ENCODE data around the gene PRKCA.

The PRKCA gene

DNA sequence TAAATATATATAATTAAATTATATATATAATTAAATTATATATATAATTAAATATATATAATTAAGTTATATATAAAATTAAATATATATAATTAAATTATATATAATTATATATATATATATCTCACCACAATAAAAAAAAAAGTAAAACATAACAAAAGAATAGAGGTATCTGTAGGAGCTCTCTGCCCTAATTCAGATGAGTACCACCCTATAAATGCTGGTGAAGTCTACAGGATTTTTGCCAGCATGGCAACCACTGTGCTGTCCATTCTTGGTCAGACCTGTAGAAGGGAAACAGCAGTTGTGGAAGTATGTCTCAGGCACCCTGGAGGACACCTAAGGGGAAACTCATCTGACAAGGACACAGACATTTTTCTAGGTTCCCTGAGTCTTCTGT, 259.7 kb downstream of the PRKCA start:
- DNase-seq (ENCODE audit: low spot score in 2 of 2) (no peak), ATAC-seq (no peak)
- H3K36me3 Mint-ChIP-seq = peaks cover 4% of the 10 kb centered on the region
- H3K9me3 Mint-ChIP-seq = no peaks in the 10 kb centered on the region
- no peak overlapping the region for H3K27ac Mint-ChIP-seq
- H3K4me1 Mint-ChIP-seq = peaks cover 16% of the 10 kb centered on the region
- H3K4me3 Mint-ChIP-seq = no peak overlapping the region

DNA sequence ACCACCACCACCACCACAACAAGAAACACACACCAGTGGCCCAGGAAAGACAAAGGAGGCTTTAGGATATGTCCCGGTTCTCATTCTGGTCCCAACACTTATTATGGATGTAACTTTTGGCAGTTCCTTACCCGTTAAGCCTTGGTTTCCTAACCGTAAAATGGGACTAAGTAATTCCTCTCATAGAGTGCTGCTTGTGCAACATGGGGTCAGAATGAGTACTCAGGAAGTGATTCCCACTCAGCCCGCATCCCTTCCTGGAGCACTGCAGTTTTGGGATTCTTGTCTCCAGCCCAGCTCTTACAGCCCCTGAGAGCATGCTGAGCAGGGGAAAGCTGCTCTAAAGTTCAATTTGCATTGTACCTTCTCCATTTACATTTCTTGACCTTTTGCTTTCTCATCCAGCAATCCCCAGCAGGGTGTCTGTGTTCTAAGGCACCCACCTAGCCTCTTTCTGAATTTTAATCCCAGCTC, 262.6 kb downstream of the PRKCA start:
- ATAC-seq (no peak), DNase-seq (ENCODE audit: low spot score in 2 of 2) (no peak)
- H3K36me3 Mint-ChIP-seq = peaks cover 9% of the 10 kb centered on the region
- H3K4me1 Mint-ChIP-seq = peaks cover 15% of the 10 kb centered on the region
- no peak overlapping the region for H3K4me3 Mint-ChIP-seq
- H3K9me3 Mint-ChIP-seq = no peaks in the 10 kb centered on the region
- H3K27ac Mint-ChIP-seq = peak overlapping the region; percentile 36

DNA sequence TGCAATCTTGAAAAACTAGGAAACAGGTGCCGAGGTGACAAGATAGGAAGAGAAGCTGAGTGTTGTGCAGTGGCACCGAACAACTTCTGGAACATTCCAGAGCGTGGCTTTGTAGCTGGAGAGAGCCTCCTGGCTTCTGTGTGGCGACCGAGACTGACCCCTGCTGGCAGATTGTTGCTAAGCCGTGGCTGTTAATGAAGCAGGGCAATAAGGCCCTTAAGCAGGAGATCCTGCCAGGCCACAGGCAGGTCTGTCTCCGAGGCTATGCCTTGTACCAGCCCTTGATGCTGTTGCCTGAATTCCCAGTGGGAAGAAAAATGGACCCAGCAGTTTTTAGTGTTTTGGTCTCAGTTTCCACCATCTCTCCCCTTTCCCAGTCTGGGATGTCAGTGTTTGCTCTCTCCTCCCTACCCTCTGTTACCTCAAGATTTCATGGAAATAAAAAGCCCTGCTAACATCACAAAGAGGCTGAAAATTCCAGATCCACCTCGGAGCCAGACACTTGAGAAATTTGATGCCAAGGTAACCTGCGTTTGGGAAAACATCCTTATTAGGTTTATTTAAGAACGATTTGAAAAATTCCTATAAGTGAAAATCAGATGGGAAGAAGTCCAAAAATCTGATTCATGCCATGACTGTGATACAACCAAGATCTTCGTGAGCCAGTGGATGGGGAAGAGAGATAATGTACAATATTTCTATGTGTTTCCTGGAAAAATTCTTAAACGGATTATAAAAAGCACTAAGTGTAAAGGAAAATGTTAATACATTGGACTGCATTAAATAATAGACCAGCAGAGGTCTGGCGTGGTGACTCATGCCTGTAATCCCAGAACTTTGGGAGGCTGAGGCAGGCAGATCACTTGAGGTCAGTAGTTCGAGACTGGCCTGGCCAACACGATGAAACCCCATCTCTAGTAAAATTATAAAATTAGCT, 265.1 kb downstream of the PRKCA start:
- Mint-ChIP-seq H3K36me3 (peaks cover 9% of the 10 kb centered on the region), H3K4me3 (no peak overlapping the region), H3K27ac (no peak overlapping the region), H3K9me3 (no peaks in the 10 kb centered on the region), H3K4me1 (peaks cover 15% of the 10 kb centered on the region)
- peak; percentile 86 for ATAC-seq
- peak; percentile 73 to 87 for DNase-seq (ENCODE audit: low spot score in 2 of 2)

DNA sequence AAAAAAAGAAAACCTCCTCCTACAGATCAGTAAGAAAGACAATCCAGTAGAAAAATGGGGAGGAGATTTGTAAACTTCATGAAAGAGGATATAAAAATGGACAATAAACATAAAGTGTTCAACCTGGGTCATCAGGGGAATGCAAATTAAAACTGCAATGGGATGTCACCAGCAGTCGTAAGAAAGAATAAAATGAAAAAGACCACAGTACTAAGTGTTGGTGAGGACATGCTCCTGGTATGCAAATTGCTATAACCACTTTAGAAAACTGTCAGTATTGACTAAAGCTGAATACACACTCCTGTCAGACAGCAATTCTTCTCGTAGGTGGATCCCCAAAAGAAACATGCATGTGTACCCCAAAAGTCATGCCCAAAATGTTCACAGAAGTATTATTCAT, 267.2 kb downstream of the PRKCA start:
- no peak overlapping the region for H3K27ac Mint-ChIP-seq
- H3K4me1 Mint-ChIP-seq = peaks cover 9% of the 10 kb centered on the region
- DNase-seq (ENCODE audit: low spot score in 2 of 2) (no peak), ATAC-seq (no peak)
- H3K9me3 Mint-ChIP-seq = no peaks in the 10 kb centered on the region
- H3K36me3 Mint-ChIP-seq = peaks cover 9% of the 10 kb centered on the region
- H3K4me3 Mint-ChIP-seq = no peak overlapping the region

DNA sequence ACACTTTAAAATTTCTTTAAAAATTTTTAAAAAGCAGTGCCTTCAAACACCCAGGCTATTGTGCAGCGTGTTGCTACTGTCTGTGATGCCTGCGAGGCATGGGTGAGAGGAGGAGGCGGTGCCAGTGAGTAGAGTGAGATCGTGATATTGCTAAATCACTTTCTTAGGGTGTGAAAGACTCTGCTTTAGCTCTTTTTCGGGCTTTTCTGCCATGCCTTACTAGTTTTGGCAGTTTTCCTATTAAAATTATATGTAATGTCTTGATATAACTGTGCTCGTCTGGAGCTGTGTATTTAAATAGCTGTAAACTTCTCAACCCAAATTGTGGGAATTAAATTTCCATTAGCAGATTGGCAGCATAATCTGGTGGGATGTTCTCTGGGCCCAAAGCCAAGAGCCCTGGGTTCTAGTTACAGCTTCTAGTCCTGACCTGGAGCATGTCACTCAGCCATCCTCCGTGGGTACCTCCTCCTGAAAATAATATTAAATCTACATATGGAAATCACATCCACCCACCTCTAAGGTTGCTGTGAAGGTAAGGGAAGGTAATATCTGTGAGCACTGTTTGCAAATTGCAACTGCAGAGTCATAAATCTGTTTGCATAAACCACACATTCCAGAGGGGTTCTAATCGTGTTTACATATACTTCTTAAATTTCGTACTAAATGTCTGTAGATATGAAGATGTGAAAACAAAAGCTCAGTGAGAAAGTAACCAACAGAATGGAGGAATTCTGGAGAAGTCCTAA, 268.2 kb downstream of the PRKCA start:
- DNase-seq (ENCODE audit: low spot score in 2 of 2) (no peak), ATAC-seq (no peak)
- peaks cover 9% of the 10 kb centered on the region for H3K36me3 Mint-ChIP-seq
- no peak overlapping the region for H3K27ac Mint-ChIP-seq
- H3K9me3 Mint-ChIP-seq = no peaks in the 10 kb centered on the region
- peaks cover 9% of the 10 kb centered on the region for H3K4me1 Mint-ChIP-seq
- H3K4me3 Mint-ChIP-seq = no peak overlapping the region

DNA sequence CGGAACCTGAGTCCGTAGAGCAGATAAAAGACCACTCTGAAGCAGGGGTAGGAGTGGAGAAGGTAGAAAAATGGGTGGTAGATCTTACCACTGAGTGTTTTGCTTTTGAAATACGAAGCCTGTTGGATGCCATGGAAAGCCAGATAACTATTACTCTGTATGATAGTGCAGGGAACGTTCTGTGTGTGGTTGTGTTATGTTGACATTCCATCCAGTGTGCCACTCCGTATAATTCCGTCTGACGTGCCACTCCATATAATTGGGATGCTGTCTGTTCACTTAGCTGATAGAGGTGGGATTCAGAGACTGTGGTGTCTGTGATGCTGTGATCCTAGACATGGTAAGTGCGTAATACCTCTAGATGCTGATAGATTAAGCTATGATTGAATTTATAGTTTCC, 269.3 kb downstream of the PRKCA start:
- ATAC-seq (no peak), DNase-seq (ENCODE audit: low spot score in 2 of 2) (no peak)
- no peak overlapping the region for H3K4me3 Mint-ChIP-seq
- H3K36me3 Mint-ChIP-seq = peaks cover 9% of the 10 kb centered on the region
- H3K27ac Mint-ChIP-seq = no peak overlapping the region
- peaks cover 9% of the 10 kb centered on the region for H3K4me1 Mint-ChIP-seq
- H3K9me3 Mint-ChIP-seq = no peaks in the 10 kb centered on the region

DNA sequence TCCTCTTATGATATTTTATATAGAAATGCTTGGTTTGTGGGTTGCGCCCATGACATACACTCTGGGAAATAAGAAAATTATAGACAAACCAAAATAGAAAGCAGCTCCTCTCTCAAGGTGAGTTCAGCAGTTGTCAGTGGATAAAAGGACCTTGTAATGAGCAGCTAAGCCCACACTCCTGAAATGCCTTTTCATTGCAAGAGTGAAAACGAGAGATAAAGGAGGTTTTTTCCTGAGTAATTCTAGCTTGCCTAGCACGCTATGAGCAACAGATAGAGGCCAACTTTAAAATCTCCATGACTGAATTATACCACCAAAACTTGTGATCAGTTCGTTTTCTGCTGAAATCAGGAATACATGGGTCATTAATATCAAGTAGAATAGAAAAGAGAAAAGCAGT, 270.7 kb downstream of the PRKCA start:
- ATAC-seq (peak; percentile 39), DNase-seq (ENCODE audit: low spot score in 2 of 2) (no peak)
- H3K36me3 Mint-ChIP-seq = no peaks in the 10 kb centered on the region
- H3K9me3 Mint-ChIP-seq = no peaks in the 10 kb centered on the region
- no peak overlapping the region for H3K27ac Mint-ChIP-seq
- no peak overlapping the region for H3K4me3 Mint-ChIP-seq
- H3K4me1 Mint-ChIP-seq = peaks cover 3% of the 10 kb centered on the region

DNA sequence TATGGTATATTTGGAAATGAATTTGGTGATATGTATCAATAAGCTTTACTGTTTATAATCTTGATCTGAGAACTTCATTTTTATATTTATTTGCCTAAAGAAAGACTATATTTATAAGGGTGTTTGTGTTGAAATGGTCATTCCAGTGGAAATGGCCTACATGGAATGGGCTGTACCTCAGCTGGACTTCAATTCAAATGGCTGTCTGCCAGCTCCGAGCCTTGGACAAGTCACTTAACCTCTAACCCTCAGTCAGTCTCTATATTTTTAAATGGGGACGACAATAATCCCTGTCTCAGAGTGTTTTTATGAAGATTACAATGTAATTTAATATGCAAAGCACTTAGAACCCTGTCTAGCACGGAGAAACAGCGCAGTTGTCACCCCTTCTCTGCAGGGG, 271.7 kb downstream of the PRKCA start:
- Mint-ChIP-seq H3K27ac (no peak overlapping the region), H3K4me1 (peaks cover 14% of the 10 kb centered on the region), H3K36me3 (no peaks in the 10 kb centered on the region), H3K9me3 (no peaks in the 10 kb centered on the region), H3K4me3 (no peak overlapping the region)
- ATAC-seq (no peak), DNase-seq (ENCODE audit: low spot score in 2 of 2) (no peak)

DNA sequence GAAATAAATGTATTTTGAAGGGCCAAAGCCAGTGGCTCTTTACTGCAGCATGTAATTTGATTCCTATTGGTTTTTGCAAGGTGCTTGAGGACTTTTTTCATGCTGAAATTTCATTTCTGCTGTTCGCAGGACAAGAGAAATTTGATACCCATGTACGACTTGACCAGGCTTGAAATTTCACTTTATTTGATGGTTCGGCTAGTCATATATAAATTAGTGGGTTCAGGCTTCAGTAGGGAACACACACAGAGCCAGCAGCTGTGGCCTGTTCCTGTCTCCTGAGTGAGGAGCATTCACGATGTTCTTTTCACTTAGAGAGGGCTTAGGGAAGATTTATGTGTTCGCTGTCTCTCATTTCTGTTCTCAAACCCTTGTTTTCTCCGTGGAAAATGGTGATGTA, 274.1 kb downstream of the PRKCA start:
- Mint-ChIP-seq H3K4me3 (no peak overlapping the region), H3K36me3 (no peaks in the 10 kb centered on the region), H3K27ac (no peak overlapping the region), H3K4me1 (peaks cover 21% of the 10 kb centered on the region), H3K9me3 (no peaks in the 10 kb centered on the region)
- no peak for DNase-seq (ENCODE audit: low spot score in 2 of 2)
- ATAC-seq = no peak

DNA sequence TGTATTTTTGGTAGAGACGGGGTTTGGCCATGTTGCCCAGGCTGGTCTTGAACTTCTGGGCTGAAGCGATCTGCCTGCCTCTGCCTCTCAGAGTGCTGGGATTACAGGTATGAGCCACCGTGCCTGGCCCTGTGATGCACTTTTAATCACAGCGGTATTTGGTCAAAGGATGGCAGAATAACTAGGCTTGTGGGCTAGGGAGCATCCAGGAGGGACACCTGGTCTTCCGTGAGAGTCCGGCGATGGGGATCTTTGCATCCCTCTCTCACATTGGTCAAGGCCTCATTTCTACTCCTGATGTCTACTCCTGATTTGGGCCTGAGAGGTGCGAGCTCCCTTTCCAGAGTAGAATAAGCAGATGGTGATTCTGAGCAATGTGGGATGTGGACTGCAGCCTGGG, 274.6 kb downstream of the PRKCA start:
- ATAC-seq = no peak
- Mint-ChIP-seq H3K27ac (no peak overlapping the region), H3K9me3 (no peaks in the 10 kb centered on the region)

DNA sequence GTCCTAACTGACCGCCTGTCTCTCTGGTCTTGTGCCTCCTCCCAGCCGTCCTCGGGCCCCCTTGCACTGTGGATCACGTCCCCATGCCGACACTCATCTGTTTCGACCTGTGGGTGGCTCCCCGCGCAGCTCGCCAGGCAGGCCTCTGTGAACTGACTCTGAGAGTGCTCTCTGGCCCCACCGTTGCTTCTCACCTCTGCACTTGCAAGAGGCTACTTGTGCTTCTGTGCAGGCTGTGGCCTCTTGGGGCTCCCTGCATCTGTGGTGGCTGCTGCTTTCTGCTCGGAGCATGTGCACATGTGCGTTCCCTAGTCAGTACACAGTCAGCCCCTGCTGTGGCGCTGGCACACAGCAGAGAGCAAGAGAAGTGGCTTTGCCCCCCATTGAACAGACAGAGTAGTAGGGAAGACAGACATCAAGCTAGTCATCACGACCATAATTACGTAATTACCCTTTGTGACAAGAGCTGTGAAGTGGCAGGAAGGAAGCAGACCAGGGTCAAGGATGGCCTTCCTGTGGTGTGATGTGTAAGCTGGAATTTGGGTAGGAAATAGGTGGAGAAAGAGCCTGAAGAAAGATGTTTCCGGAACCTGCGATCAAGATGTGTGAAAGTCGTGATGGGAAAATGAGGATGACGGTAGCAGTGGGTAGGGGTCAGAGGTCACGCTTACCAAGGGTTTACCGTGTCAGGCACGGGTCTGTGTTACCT, 276.5 kb downstream of the PRKCA start:
- Mint-ChIP-seq H3K4me1 (peaks cover 21% of the 10 kb centered on the region), H3K36me3 (peaks cover under 1% of the 10 kb centered on the region), H3K9me3 (no peaks in the 10 kb centered on the region), H3K27ac (peak overlapping the region; percentile 83), H3K4me3 (no peak overlapping the region)
- ATAC-seq = no peak
- DNase-seq (ENCODE audit: low spot score in 2 of 2) = no peak

More for the DNA sequence above, 274.6 kb downstream of the PRKCA start:
- H3K4me1 Mint-ChIP-seq = peaks cover 21% of the 10 kb centered on the region
- H3K36me3 Mint-ChIP-seq = no peaks in the 10 kb centered on the region
- no peak overlapping the region for H3K4me3 Mint-ChIP-seq
- no peak for DNase-seq (ENCODE audit: low spot score in 2 of 2)

DNA sequence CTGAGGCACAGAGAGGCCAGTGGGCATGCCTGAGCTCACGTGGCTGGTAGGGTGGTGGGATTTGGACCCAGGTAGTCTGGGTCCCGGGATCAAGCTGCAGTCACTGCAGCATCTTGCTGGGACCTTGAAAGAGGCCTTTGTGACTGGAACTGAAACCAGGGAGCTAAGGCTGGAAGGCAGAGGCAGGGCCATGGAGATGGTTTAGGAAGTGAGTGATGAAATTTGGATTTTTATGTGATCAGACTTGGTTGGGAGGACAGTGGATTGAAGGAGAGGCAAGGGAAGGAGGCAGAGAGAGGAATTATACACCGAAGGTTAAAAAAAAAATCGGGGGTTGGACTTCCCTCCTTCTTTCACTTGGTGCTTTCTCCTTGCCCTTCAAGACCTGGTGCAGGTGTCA, 277.1 kb downstream of the PRKCA start:
- Mint-ChIP-seq H3K36me3 (peaks cover 6% of the 10 kb centered on the region), H3K27ac (peak overlapping the region; percentile 83), H3K4me3 (no peak overlapping the region), H3K4me1 (peaks cover 21% of the 10 kb centered on the region), H3K9me3 (no peaks in the 10 kb centered on the region)
- ATAC-seq (no peak), DNase-seq (ENCODE audit: low spot score in 2 of 2) (no peak)

DNA sequence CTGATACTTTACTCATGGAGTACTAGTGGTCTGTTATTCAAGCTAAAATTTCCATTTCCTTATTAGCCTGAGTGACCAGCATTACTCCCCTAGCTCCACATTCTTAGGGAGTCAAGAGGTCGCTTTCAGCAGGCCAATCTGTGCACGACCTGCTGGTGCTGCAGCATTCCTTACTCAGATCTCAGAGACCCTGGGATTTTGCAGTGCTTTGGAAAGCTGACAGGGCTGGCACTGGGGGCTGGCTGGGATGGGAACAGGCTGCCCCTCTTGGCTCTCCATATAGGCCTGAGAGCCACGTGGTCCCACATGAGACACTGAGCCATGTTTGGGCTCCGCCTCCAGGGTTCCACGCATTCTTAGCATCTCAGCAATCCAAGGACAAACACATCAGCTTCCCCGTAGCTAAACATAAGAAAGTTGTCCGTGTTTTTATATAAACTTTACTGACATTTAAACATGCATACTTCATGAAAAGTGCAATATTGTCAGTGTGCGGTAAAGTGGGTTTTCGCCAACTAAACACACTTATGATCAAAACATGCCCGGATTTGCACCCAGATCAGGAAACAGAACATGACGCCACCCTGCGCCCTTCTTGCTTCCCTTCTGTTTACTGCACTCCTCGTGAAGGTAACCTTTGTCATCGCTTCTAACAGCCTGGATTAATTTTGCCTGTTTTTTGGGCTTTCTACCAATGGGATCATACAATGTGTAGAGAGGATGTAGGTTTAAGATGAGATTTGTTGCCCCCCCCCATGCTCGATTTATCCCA, 278.0 kb downstream of the PRKCA start:
- Mint-ChIP-seq H3K36me3 (peaks cover 6% of the 10 kb centered on the region), H3K27ac (no peak overlapping the region), H3K4me3 (no peak overlapping the region), H3K4me1 (peaks cover 21% of the 10 kb centered on the region), H3K9me3 (no peaks in the 10 kb centered on the region)
- DNase-seq (ENCODE audit: low spot score in 2 of 2) (no peak), ATAC-seq (no peak)

DNA sequence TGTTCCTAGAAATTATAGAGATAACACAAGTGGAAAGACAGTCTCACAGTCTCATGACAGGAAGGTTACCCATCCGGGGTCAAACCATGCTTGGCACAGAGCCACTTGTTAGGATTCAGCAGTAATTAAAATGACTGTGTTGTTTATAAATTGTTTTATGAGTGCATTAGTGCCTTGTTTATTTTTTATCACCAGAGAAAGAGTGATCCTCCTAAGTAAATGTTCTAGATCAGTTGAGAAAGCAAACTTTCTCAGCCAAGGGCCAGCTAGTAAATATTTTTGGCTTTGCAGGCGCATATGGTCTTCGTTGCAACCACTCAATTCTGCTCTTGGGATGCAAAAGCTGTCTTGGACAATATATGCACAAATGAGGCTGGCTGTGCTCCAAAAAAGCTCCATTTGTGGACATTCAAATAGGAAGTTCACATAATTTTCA, 278.6 kb downstream of the PRKCA start:
- ATAC-seq (no peak), DNase-seq (ENCODE audit: low spot score in 2 of 2) (no peak)
- no peak overlapping the region for H3K27ac Mint-ChIP-seq
- peaks cover 6% of the 10 kb centered on the region for H3K36me3 Mint-ChIP-seq
- no peaks in the 10 kb centered on the region for H3K9me3 Mint-ChIP-seq
- no peak overlapping the region for H3K4me3 Mint-ChIP-seq
- H3K4me1 Mint-ChIP-seq = peaks cover 21% of the 10 kb centered on the region

Data from stimulated activated effector memory CD8-positive, alpha-beta T cell treated with anti-CD3 and anti-CD28 coated beads, Interleukin-12 subunit alpha, Interleukin-12 subunit beta, amount 100 ng/mL, for 72 hours (primary cell).